ENCODE data around the gene CNNM3.
A peak's percentile ranks its signal among the peaks of the same experiment; 100 is the strongest.

Gene CNNM3

GRCh38 chr2:96807127-96807471 is 9.0 kb upstream of the CNNM3 start:
- WGBS, 2 donors (ENCODE audit: extremely low coverage in 2 of 2, insufficient read length in 2 of 2, insufficient replicate concordance in 1 of 2) = no CpG with 5 or more reads among the region's 10 CpGs
- no peak overlapping the region for H2AFZ ChIP-seq (ENCODE audit: low read length)
- H3K23ac ChIP-seq (ENCODE audit: low read depth, low read length, poor library complexity) = no peak overlapping the region
- H2BK120ac ChIP-seq (ENCODE audit: low read depth, low read length) = no peak overlapping the region
- H4K91ac ChIP-seq (ENCODE audit: low read depth, low read length, poor library complexity) = no peak overlapping the region
- no peak overlapping the region for H2BK12ac ChIP-seq (ENCODE audit: low read length)
- no peak overlapping the region for H3K27ac ChIP-seq (replicated peaks; ENCODE audit: low read length)
- no peaks in the 10 kb centered on the region for H3K4me1 ChIP-seq (ENCODE audit: control insufficient read depth in 2 of 2, insufficient read depth in 1 of 2, low read depth in 1 of 2, low read length in 2 of 2)
- peak overlapping the region in 1 of 2 donors; percentile 52 for H3K4me3 ChIP-seq (ENCODE audit: low read length in 2 of 2)
- no peak overlapping the region for H4K8ac ChIP-seq (ENCODE audit: low read depth, low read length)
- no peak overlapping the region for H2BK15ac ChIP-seq (ENCODE audit: low read length)
- H3K9ac ChIP-seq (ENCODE audit: low read depth, low read length, poor library complexity) = no peak overlapping the region
- H3K18ac ChIP-seq (ENCODE audit: low read length) = no peak overlapping the region
- no peak overlapping the region for H2BK5ac ChIP-seq (ENCODE audit: low read length)
- no peak overlapping the region for H3K4ac ChIP-seq (ENCODE audit: low read length)
- H2AK5ac ChIP-seq (ENCODE audit: low read depth, low read length) = no peak overlapping the region
- peaks cover 0 to 2% of the 10 kb centered on the region in 2 donors for H3K9me3 ChIP-seq (replicated peaks in 1 of 2; ENCODE audit: control insufficient read depth in 2 of 2, insufficient read depth in 1 of 2, low read depth in 1 of 2, low read length in 2 of 2)
- DNase-seq (ENCODE audit: low spot score) = no peak
- peaks cover 5% of the 10 kb centered on the region for H3K79me1 ChIP-seq (ENCODE audit: low read depth, low read length)
- H3K14ac ChIP-seq (ENCODE audit: low read length) = peak overlapping the region; percentile 71
- no peak overlapping the region for H3K4me2 ChIP-seq (ENCODE audit: insufficient read depth, low read length, poor library complexity, severe bottlenecking)
- H3K27me3 ChIP-seq (ENCODE audit: control insufficient read depth in 3 of 3, insufficient read depth in 3 of 3, low read depth in 1 of 3, low read length in 3 of 3) = no peaks in the 10 kb centered on the region
- peaks cover 19 to 20% of the 10 kb centered on the region in 2 donors for H3K36me3 ChIP-seq (replicated peaks in 1 of 2; ENCODE audit: control insufficient read depth in 2 of 2, insufficient read depth in 2 of 2, low read length in 2 of 2)

- peaks cover 3% of the 10 kb centered on the region for H3K79me1 ChIP-seq (ENCODE audit: low read depth, low read length)
- no peaks in the 10 kb centered on the region for H3K4me1 ChIP-seq (ENCODE audit: control insufficient read depth in 2 of 2, insufficient read depth in 1 of 2, low read depth in 1 of 2, low read length in 2 of 2)
- WGBS, 2 donors (ENCODE audit: extremely low coverage in 2 of 2, insufficient read length in 2 of 2, insufficient replicate concordance in 1 of 2) = no CpG with 5 or more reads among the region's 10 CpGs
- no peak overlapping the region for H3K14ac ChIP-seq (ENCODE audit: low read length)
- no peak overlapping the region for H2BK5ac ChIP-seq (ENCODE audit: low read length)
- H3K4me3 ChIP-seq (ENCODE audit: low read length in 2 of 2) = no peak overlapping the region
- H2AK5ac ChIP-seq (ENCODE audit: low read depth, low read length) = no peak overlapping the region
- peaks cover 16 to 19% of the 10 kb centered on the region in 2 donors for H3K36me3 ChIP-seq (replicated peaks in 1 of 2; ENCODE audit: control insufficient read depth in 2 of 2, insufficient read depth in 2 of 2, low read length in 2 of 2)
- no peak overlapping the region for H4K91ac ChIP-seq (ENCODE audit: low read depth, low read length, poor library complexity)
- no peak for DNase-seq (ENCODE audit: low spot score)
- H2BK15ac ChIP-seq (ENCODE audit: low read length) = no peak overlapping the region
- H2BK12ac ChIP-seq (ENCODE audit: low read length) = no peak overlapping the region
- H3K9me3 ChIP-seq (replicated peaks in 1 of 2; ENCODE audit: control insufficient read depth in 2 of 2, insufficient read depth in 1 of 2, low read depth in 1 of 2, low read length in 2 of 2) = peaks cover 0 to 2% of the 10 kb centered on the region in 2 donors
- no peak overlapping the region for H4K8ac ChIP-seq (ENCODE audit: low read depth, low read length)
- no peak overlapping the region for H2AFZ ChIP-seq (ENCODE audit: low read length)
- no peak overlapping the region for H3K27ac ChIP-seq (replicated peaks; ENCODE audit: low read length)
- no peak overlapping the region for H3K4me2 ChIP-seq (ENCODE audit: insufficient read depth, low read length, poor library complexity, severe bottlenecking)
- no peak overlapping the region for H3K4ac ChIP-seq (ENCODE audit: low read length)
- no peak overlapping the region for H3K18ac ChIP-seq (ENCODE audit: low read length)
- H3K9ac ChIP-seq (ENCODE audit: low read depth, low read length, poor library complexity) = no peak overlapping the region
- H2BK120ac ChIP-seq (ENCODE audit: low read depth, low read length) = no peak overlapping the region
- no peaks in the 10 kb centered on the region for H3K27me3 ChIP-seq (ENCODE audit: control insufficient read depth in 3 of 3, insufficient read depth in 3 of 3, low read depth in 1 of 3, low read length in 3 of 3)
- no peak overlapping the region for H3K23ac ChIP-seq (ENCODE audit: low read depth, low read length, poor library complexity)
Observed at GRCh38 chr2:96808176-96808837, 7.8 kb upstream of the CNNM3 start.

- H2BK15ac ChIP-seq (ENCODE audit: low read length) = no peak overlapping the region
- H3K9me3 ChIP-seq (replicated peaks in 1 of 2; ENCODE audit: control insufficient read depth in 2 of 2, insufficient read depth in 1 of 2, low read depth in 1 of 2, low read length in 2 of 2) = peaks cover 0 to 2% of the 10 kb centered on the region in 2 donors
- no peak overlapping the region for H2BK5ac ChIP-seq (ENCODE audit: low read length)
- no peak overlapping the region for H4K8ac ChIP-seq (ENCODE audit: low read depth, low read length)
- no peak overlapping the region for H4K91ac ChIP-seq (ENCODE audit: low read depth, low read length, poor library complexity)
- no peak overlapping the region for H3K4me2 ChIP-seq (ENCODE audit: insufficient read depth, low read length, poor library complexity, severe bottlenecking)
- no peaks in the 10 kb centered on the region for H3K4me1 ChIP-seq (ENCODE audit: control insufficient read depth in 2 of 2, insufficient read depth in 1 of 2, low read depth in 1 of 2, low read length in 2 of 2)
- peaks cover 16 to 19% of the 10 kb centered on the region in 2 donors for H3K36me3 ChIP-seq (replicated peaks in 1 of 2; ENCODE audit: control insufficient read depth in 2 of 2, insufficient read depth in 2 of 2, low read length in 2 of 2)
- no peak overlapping the region for H2AFZ ChIP-seq (ENCODE audit: low read length)
- H3K27ac ChIP-seq (replicated peaks; ENCODE audit: low read length) = no peak overlapping the region
- peaks cover 3% of the 10 kb centered on the region for H3K79me1 ChIP-seq (ENCODE audit: low read depth, low read length)
- no peaks in the 10 kb centered on the region for H3K27me3 ChIP-seq (ENCODE audit: control insufficient read depth in 3 of 3, insufficient read depth in 3 of 3, low read depth in 1 of 3, low read length in 3 of 3)
- no peak overlapping the region for H3K14ac ChIP-seq (ENCODE audit: low read length)
- H3K9ac ChIP-seq (ENCODE audit: low read depth, low read length, poor library complexity) = no peak overlapping the region
- no peak overlapping the region for H2BK120ac ChIP-seq (ENCODE audit: low read depth, low read length)
- no peak overlapping the region for H3K18ac ChIP-seq (ENCODE audit: low read length)
- H2BK12ac ChIP-seq (ENCODE audit: low read length) = no peak overlapping the region
- no peak overlapping the region for H3K4ac ChIP-seq (ENCODE audit: low read length)
- no peak overlapping the region for H3K23ac ChIP-seq (ENCODE audit: low read depth, low read length, poor library complexity)
- WGBS, 2 donors (ENCODE audit: extremely low coverage in 2 of 2, insufficient read length in 2 of 2, insufficient replicate concordance in 1 of 2) = no CpG with 5 or more reads among the region's 13 CpGs
- no peak overlapping the region for H3K4me3 ChIP-seq (ENCODE audit: low read length in 2 of 2)
- H2AK5ac ChIP-seq (ENCODE audit: low read depth, low read length) = no peak overlapping the region
- no peak for DNase-seq (ENCODE audit: low spot score)
Observed at GRCh38 chr2:96809216-96809882, 6.7 kb upstream of the CNNM3 start.

GRCh38 chr2:96809951-96810782 is 5.9 kb upstream of the CNNM3 start:
- Histone ChIP-seq H2BK15ac (ENCODE audit: low read length) (no peak overlapping the region), H3K27ac (replicated peaks; ENCODE audit: low read length) (no peak overlapping the region), H2BK120ac (ENCODE audit: low read depth, low read length) (no peak overlapping the region), H3K9ac (ENCODE audit: low read depth, low read length, poor library complexity) (no peak overlapping the region), H3K4me3 (ENCODE audit: low read length in 2 of 2) (no peak overlapping the region), H4K8ac (ENCODE audit: low read depth, low read length) (no peak overlapping the region), H3K27me3 (ENCODE audit: control insufficient read depth in 3 of 3, insufficient read depth in 3 of 3, low read depth in 1 of 3, low read length in 3 of 3) (no peaks in the 10 kb centered on the region), H3K4ac (ENCODE audit: low read length) (no peak overlapping the region), H2BK12ac (ENCODE audit: low read length) (no peak overlapping the region), H3K4me2 (ENCODE audit: insufficient read depth, low read length, poor library complexity, severe bottlenecking) (no peak overlapping the region), H2AK5ac (ENCODE audit: low read depth, low read length) (no peak overlapping the region), H3K9me3 (replicated peaks in 1 of 2; ENCODE audit: control insufficient read depth in 2 of 2, insufficient read depth in 1 of 2, low read depth in 1 of 2, low read length in 2 of 2) (peaks cover 0 to 2% of the 10 kb centered on the region in 2 donors), H3K36me3 (replicated peaks in 1 of 2; ENCODE audit: control insufficient read depth in 2 of 2, insufficient read depth in 2 of 2, low read length in 2 of 2) (peaks cover 16 to 19% of the 10 kb centered on the region in 2 donors), H4K91ac (ENCODE audit: low read depth, low read length, poor library complexity) (no peak overlapping the region), H3K4me1 (ENCODE audit: control insufficient read depth in 2 of 2, insufficient read depth in 1 of 2, low read depth in 1 of 2, low read length in 2 of 2) (peaks cover 0 to 1% of the 10 kb centered on the region in 2 donors), H3K18ac (ENCODE audit: low read length) (no peak overlapping the region), H3K79me1 (ENCODE audit: low read depth, low read length) (peaks cover 3% of the 10 kb centered on the region), H3K14ac (ENCODE audit: low read length) (no peak overlapping the region), H2AFZ (ENCODE audit: low read length) (no peak overlapping the region), H2BK5ac (ENCODE audit: low read length) (no peak overlapping the region), H3K23ac (ENCODE audit: low read depth, low read length, poor library complexity) (no peak overlapping the region)
- whole genome bisulfite sequencing, 2 donors (ENCODE audit: extremely low coverage in 2 of 2, insufficient read length in 2 of 2, insufficient replicate concordance in 1 of 2) = no CpG with 5 or more reads among the region's 12 CpGs
- DNase-seq (ENCODE audit: low spot score) = no peak
